GM19452 (cell line): ENCODE results near the gene EML6.

ENCODE experiments used
- ATAC-seq: cut with Tn5 transposase; IDR thresholded peaks from one replicate; pipeline ENCODE4 v1.9.1; 2021; ENCODE audit not compliant: unreplicated experiment

EML6 gene

DNA sequence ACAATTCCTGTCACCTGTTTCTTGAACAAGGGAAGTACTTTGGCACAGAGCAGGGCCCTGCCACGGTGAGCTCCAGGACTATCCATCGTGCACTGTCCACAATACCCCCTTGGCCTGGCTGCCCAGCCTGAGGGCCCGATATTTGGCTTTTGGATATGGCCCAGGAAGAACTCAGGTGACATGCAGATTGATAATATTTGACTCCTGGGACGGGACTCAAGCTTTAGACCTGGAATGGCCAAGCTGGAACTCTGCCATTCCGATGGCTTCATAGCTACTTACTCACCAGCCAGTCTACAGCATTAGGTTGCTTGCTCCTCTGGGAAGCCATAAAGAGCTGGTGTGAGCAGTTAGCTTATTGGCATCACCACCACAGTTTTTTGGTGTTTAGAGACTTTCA is 26.6 kb downstream of the EML6 start:
- no peak for ATAC-seq

DNA sequence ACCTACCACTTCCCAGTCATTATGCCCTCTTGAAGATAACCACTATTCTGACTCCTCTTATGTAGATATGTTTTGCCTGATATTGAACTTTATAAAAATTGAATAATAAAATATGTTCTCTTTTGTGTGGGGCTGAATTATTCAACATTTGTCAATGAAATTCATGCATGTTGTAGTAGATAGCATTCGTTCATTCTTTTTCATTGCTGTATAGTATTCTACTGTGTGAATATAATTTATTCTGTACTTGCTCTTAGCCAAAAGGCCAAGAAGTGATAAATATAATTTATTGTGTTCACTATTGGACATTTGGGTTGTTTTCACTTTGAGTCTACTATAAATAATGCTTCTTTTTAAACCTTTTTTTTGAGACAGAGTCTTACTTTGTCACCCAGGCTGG is 29.0 kb downstream of the EML6 start:
- no peak for ATAC-seq

DNA sequence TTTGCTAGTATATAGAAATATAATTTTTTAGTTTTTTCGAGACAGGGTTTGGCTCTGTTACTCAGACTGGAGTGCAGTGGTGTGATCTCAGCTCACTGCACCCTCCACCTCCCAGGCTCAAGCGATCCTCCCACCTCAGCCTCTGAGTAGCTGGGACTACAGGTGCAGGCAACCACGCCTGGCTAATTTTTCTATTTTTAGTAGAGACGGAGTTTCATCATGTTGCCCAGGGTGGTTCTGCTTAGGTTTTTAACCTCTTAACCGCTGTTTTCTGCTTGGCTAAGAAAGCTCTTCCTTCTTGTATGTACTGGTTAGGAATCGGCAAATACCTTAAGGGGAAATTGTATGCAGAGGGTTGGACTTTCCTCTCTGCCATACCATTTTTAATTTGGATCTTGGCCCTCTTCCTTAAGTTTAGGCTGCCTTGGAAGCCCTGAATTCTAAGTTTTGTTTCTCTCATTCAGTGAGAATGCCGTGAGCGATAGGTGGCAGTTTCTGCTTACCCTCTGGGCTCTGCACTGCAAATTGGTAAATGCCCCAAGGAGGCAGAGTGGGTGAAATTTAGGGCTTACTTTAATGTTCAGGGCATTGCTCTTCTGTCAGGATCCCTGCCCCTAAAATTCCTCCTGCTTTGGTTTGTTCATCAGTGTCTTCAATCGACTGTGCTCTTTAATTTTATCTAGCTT is 32.3 kb downstream of the EML6 start:
- ATAC-seq: peak; percentile 66

DNA sequence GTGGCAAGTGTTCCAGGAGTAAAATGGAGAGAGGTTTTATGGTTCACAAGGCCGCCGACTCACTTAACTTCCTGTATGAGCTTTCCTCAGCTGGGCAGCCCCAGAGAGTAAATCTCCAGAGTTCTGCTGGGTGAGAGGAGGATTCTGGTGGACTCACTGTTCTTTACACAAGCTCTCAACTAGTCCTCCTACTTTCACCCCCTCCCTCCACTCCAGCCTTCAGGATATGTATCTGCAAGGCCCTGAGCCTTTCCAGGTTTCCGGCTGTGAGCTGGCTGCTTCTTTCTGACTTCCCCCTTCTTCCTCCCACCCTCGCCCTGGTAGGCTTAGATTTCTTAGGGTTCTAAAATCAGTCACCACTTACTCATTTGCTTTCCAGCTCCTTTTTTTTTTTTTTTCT is 34.0 kb downstream of the EML6 start:
- peak; percentile 40 for ATAC-seq

DNA sequence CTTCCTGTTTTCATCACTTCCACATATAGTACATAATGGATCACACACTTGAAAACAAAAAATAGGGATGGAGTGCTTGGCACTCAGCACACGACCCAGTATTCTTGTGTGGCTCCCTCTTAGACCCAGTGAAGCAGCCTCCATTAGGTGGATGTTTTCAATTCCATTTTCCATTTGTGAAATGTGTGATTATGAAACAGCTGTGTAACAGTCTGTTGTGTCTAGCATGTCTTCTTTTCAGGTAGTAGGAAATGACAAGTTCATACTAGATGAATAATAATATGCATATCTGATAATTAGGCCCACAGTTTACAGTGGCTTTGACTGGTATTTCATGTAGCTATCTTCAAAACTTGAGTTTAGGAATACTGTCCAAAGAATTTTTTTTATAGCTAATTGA is 35.5 kb downstream of the EML6 start:
- no peak for ATAC-seq

DNA sequence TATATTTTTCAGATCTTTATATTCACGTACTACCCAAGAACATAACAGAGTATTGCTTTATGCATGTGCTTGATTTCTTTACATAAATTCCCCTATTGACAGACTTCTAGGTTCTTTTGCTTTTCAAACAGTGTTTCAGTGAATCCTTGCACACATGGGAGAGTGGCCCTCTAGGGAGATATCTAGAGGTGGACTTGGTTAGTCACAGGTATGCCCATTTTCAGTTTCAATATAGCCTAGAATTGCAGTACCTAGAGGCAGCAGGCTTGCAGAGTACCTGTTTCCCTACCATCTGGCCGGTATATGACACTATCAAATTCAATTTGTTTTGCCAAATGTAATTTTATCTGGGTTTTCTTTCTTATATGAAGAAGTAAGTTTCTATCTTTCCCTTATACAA is 36.8 kb downstream of the EML6 start:
- no peak for ATAC-seq

DNA sequence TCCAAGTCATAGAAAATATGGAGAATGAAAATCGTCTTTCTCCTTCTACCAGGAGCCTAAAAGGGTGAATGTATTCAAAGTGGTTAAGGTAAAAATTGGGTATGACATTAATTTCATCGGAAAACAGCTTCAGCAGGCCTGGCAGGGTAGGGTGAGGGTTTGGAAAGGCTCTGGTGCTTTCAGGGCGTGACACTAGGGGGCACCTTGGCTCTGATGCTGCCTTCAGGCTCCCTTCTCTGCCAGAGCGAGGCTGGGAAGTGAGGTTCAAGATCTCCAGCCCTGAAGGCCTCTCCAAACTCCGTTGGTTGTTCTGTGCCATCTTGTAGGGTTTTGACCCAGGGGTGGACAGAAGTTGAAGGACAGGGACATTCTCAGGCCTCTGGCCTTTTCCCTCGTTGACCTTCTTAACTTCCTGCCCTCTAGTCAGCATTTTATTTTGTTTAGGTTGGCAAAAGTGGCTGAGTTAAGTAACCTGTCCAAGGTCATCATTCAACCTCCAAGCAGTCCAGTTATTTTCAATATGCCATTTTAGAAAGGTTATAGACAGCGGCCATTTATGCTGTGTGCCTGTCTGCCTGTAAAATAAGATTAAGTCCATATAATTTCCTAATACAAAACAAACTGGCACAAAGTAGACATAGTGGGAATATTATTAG is 40.3 kb downstream of the EML6 start:
- no peak for ATAC-seq

DNA sequence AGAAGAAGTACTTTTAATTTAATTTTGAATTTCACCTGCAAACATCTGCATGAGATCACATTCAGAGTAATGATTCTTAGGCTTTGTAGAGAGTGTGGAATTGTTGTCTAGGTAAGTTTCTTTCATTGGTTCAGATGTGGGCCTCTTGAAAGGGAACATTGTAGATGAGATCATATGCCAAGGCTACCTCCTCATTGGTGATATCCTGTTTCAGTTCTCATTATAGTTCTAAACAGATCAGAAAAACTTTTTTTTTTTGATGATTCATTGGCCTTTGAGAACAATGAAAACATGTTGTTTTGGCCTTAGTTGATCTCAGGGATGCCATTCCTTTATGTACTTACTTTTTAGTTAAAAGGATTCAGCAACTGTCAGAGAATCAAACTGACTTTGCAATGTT is 44.5 kb downstream of the EML6 start:
- no peak for ATAC-seq

DNA sequence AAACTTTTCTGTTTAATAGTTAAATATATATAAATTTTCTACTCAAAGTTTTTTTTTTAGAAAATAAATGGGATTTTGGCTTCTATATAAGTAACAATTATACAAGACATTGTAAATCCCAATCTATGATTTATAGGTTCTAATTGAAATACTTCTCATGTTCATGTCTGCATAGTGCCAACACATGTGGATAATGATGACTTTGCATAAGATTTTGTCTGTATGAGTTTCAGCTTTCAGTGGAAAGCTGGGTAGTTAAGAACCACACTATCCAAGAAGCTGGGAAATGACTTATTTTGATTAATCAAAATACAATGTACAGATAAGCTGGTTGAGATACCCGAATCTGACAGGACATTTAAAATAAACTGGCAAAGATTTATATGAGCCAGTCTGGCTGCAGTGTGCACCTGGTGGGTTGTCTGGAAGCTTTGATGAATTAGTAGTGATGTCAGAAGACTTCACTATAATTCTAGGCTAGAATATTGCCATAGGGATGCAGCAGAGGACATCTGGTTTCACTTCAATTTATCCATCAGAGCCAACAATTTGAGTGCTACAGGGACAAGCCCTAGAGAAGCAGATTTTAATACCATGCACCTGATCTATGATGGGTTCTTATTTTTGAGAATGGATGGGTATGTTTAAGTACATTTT is 45.4 kb downstream of the EML6 start:
- no peak for ATAC-seq

DNA sequence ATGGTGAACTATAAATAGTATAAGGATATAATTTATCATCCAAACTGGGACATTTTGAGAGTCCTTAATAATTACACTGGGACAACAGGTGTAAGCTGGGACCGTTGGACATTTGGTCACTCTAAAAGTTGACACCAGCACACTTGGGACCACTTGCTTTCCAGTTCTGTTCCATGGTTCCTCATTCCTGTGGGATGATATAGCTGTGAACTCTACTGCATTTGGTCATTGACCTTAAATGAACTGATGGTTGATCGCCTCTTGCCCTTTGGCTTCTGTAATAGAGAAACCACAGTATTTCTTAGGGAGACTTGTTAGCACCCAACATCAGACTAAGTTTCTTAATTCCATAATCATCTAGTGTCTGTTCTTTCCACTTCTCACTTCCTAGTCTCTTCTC is 46.7 kb downstream of the EML6 start:
- no peak for ATAC-seq

DNA sequence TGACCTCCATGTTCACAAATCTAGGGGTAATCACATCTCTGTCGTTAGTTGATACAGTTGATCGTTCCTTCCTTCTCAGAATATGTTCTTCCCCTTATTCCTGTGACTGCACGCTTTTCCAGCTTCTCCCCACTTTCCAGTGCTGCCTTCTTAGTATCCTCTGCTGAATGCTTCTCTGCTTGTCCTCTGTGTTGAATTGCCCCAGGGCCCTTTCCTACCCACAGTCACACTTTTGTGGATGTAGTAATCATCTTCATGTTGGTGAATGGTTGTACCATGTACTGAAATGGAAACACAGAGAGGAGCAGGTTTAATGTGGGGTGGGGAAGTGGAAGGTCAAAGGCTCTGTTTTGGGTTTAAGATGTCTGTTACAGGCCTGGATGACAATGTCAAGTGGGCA is 47.2 kb downstream of the EML6 start:
- ATAC-seq: no peak

DNA sequence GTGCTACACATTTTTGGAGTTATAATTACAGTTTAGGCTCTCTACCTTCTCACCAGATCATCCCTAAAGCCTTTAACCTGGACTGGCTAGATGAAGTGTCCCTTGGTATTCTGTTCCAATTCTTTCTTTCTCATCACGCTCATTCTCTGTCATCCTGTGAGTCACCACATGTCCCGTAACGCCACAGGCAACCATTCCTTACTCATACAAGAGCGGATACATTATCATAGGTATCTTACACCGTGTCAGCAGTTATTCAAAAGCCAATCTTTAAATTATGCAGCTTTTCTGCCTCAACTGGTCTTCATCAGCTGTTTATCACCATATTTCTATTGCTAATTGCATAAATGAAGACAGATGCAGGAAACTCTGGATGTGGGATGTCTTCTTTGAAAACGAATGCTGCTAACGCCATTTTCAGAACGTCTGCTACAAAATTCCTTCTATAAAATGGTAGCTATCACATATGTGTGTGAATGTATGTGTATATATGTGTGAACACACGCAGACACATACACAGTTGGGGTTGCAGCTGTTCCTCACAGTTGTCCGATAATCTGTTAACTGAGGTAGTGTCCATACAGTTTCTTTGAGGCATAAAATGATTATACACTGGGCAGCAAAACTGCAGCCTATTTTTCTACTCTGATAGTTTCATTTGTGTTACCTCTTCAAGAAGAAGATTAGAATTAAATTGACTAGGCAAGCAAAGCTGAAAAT is 47.9 kb downstream of the EML6 start:
- ATAC-seq: no peak

DNA sequence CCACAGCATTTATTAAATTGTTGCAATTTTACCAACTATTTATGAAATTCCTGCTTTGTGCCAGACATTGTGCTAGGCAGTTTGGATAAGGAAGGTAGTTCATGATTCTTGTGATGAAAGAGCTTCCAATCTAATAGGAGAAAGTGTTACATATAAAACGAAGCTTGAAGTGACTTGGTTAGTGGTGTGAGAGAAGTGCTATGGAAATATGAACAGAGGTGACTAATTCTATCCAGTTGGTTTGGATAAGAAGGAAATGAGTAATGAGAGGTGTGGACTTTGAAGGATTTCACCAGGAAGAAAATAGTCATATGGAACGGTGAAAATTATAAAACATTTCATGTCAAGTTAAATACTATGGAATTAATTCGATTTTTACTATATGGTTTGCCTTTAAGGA is 48.6 kb downstream of the EML6 start:
- ATAC-seq: no peak

DNA sequence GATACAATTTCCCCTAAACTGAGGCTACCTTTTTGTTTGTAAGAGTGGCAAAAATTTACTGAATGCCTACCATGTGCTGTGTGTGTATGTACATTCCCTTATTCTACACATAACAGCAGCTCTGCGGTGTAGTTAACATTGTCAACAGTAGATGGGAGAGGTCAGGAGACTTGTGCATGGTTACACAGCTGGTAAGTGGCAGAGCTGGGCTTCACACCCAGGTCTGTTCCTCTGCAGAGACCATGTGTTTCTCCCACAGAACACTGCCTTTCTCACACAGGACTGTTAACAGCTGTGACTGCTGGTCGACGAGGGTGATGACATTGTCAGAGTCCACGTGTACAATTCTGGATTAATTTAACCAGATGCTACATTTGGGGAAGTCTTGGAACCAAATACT is 49.1 kb downstream of the EML6 start:
- no peak for ATAC-seq

DNA sequence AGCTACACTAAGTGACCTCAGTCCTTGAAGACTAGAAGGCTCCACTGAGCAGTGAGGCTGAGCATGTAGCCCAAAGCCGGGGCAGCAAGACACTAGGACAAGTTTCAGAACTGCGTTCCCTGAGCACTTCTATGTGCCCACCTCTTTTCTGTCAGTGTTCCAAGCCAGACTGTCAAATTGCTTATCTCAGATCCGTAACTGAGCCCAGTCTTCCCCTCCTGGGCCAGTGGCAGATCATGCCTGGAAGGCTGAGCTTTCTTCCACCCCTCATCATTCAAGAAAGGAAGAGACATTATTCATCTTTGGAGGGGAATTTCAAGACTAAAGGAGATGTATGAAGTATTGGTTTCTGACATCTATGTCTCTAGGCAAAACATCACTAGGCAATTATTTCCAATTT is 49.8 kb downstream of the EML6 start:
- no peak for ATAC-seq

DNA sequence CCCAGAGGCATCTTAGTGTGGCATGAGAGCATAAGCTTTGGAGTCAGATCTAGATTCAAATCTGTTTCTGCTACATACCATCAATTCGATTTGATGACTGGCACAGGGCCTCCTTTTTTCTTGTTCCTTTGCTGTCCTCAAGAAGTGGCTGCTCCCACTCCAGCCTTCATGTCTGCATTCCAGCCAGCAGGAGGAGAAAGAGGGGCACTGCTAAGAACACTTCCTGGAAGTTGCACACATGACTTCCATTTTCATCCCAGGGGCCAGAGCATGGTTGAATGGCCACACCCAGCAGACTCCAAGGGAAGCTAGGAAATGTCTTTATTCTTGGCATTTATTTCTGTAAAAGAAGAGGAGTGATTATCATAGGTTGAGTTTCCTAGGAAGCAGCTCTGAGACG is 50.4 kb downstream of the EML6 start:
- no peak for ATAC-seq

DNA sequence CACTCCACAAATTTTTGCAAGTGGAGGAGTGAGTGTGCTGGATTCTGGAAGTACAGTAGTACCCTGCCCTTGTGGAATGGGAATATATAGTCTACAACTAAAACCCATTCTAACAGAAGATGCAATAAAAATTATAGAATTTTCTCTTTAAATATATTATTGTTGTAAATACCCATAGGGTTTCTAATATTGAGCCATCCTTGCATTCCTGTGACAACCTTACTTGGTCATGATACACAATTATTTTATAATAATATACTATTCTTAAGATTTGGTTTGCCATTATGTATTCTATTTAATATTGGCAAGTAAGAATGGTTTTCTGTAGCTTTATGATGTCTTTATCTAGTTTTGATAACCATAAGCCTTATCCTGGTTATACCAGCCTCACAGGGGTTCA is 52.2 kb downstream of the EML6 start:
- no peak for ATAC-seq

DNA sequence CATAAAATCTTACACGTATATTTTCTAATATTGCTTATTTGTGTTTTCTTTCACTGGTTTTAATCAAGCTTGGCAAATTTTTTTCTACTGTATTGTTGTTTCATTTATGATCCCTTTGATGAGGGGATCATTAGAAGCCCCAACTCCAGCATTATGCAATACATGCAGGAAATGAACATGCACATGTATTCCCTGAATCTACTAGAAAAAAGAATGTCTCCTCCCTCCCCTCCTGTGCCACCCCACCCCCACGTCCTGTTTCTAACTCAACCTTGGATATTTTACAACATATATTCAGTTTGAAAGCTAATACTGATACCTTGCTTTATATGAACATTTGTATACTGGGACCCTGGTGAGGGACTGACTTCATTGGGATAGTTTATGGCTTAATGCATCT is 53.0 kb downstream of the EML6 start:
- no peak for ATAC-seq

DNA sequence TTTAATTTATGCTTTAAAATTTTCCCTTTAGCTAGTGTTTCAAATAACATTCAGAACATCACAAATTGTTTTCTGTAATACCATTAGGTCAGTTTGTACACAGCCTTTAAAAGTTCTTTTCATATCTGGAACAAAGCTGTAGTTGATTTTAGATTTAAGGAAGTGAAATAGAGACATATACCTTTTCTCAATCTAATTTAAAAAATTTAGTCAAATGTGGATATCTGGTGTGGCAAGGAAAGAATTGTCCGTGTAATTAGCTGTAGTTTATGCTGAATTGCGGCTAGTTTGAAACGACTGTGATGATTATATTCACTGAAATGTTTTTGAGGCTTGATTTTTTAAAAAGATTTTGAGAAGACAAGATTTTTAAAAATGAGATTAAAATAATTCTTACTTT is 59.9 kb downstream of the EML6 start:
- no peak for ATAC-seq

DNA sequence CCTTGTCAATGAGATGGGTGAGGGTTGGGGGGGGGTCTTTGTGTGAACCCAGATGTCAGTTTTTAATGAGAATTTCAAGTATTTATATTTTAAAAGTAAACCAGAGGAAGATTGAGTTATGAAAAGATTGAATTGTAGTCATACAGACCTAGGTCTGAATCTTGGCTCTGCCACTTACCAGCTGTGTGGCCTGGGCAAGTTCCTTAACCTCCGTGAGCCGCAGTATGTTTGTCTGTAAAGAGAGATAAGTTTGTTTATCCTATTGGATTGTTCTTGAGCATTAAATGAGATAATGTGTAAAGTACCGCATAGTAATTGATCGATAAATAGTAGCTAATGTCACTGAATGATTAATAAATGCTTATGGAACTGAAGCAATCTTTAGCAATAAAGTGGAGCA is 63.8 kb downstream of the EML6 start:
- ATAC-seq: no peak

DNA sequence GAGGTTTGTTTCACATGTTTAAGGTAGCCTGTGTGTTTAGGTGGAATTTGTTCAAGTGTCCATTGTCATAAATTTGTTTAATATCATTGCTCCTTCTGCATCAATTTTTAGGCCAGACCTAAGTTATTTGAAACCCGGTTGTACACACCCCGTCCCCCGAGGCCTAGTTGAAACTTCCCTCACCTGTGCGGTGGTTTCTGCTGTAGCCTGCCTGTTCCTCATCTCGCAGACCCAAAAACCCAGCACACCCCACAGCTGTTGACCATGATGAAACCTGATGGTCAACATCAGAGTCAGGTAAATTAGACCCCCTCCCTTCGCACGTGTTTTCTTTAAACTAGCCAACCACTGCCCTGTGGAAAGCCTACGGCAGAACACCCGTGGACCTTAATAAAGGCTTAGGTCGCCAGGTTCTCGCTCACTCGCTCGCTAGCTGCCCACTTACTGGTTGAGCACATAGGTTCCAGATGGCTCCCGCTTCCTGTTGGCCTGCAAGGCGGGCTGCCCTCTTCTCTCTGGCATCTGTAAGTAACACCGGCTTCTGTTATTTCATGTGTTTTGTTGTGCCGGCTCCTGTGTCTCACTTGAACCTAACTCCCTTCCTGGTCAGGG is 64.4 kb downstream of the EML6 start:
- no peak for ATAC-seq

DNA sequence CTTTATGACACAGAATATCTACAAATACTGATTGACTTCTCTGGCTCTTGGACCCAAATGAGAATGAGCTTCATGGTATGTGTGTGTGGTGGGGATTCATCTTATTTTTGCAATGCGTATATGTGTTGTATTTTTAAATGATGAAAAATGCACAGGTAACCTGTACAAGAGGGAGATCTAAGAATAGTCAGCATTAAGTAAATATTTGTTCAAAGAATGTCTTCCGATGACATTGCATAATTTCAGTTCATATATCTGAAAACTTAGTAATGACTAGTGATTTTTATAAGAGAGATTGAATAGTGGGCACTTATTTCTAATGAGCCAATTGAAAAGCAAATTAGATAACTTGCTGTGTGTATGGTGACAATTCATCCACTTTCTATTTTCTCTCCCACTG is 66.4 kb downstream of the EML6 start:
- no peak for ATAC-seq
